Astrocyte of the spinal cord (primary cell): ENCODE data around the gene TCF12.

ENCODE experiments used
- DNase-seq: peaks from one replicate; pipeline ENCODE4 v3.0.0; 2011; ENCODE audit warnings: low read depth, low spot score
- H3K4me3 ChIP-seq: 2 replicates; pipeline ENCODE4 v1.5.1; 2011; ENCODE audit warnings: low read depth, mild to moderate bottlenecking, low read length, moderate library complexity
- CTCF ChIP-seq: IDR thresholded peaks from 2 replicates; pipeline ENCODE4 v1.5.1; 2012; ENCODE audit warnings: low read depth, mild to moderate bottlenecking, low read length, inconsistent platforms
- in situ Hi-C: cut with HindIII; loops from 2 replicates; pipeline ENCODE4 v1.10.0; 2017; ENCODE audit warnings: low sequenced_read_pairs

TCF12 gene

GRCh38 chr15:56913670-56914069, 4.8 kb upstream of the TCF12 start:
- H3K4me3 ChIP-seq, result no peak overlapping the region
- no peak for TF ChIP-seq CTCF
- in situ Hi-C loops, result no loop called here
- peak; percentile 45 for DNase-seq

GRCh38 chr15:56915888-56916287, 2.6 kb upstream of the TCF12 start:
- H3K4me3 ChIP-seq, result no peak overlapping the region
- no peak for DNase-seq
- in situ Hi-C loops, result no loop called here
- TF ChIP-seq CTCF, result no peak

- no peak for DNase-seq
- TF ChIP-seq CTCF, result no peak
- in situ Hi-C loops, result no loop called here
- no peak overlapping the region for H3K4me3 ChIP-seq
These were observed 1.5 kb upstream of the TCF12 start for GRCh38 chr15:56916825-56917477.

GRCh38 chr15:56917652-56918045, 795 bp upstream of the TCF12 start:
- in situ Hi-C loops, result no loop called here
- peak overlapping the region; percentile 90 for H3K4me3 ChIP-seq
- no peak for TF ChIP-seq CTCF
- DNase-seq, result no peak

- TF ChIP-seq CTCF, result no peak
- in situ Hi-C loops, result no loop called here
- H3K4me3 ChIP-seq, result peak overlapping the region; percentile 90
- peak; percentile 59 for DNase-seq
These were observed 676 bp downstream of the TCF12 start for GRCh38 chr15:56919031-56919608.

GRCh38 chr15:56919609-56920366, 1.3 kb downstream of the TCF12 start:
- TF ChIP-seq CTCF, result no peak
- DNase-seq, result peak; percentile 59
- peak overlapping the region; percentile 90 for H3K4me3 ChIP-seq
- in situ Hi-C loops, result no loop called here
